Mucosa of stomach (tissue), 1 donor: ENCODE results near the gene C6orf118.

ENCODE experiments used
- H3K27me3 ChIP-seq: one replicate; pipeline ENCODE4 v1.7.0; 2013; ENCODE audit warnings: mild to moderate bottlenecking, low read length; ENCODE audit not compliant: control insufficient read depth, insufficient read depth
- H3K36me3 ChIP-seq: one replicate; pipeline ENCODE4 v1.7.0; 2013; ENCODE audit warnings: low read length; ENCODE audit not compliant: control insufficient read depth, insufficient read depth
- H3K4me1 ChIP-seq: one replicate; pipeline ENCODE4 v1.7.0; 2013; ENCODE audit warnings: mild to moderate bottlenecking, low read length; ENCODE audit not compliant: control insufficient read depth, insufficient read depth
- H3K4me3 ChIP-seq: one replicate; pipeline ENCODE4 v1.7.0; 2013; ENCODE audit warnings: low read length
- H3K9ac ChIP-seq: one replicate; pipeline ENCODE4 v1.7.0; 2013; ENCODE audit warnings: mild to moderate bottlenecking, low read length, moderate library complexity
- H3K9me3 ChIP-seq: one replicate; pipeline ENCODE4 v1.7.0; 2013; ENCODE audit warnings: mild to moderate bottlenecking, low read length, moderate library complexity; ENCODE audit not compliant: control insufficient read depth
- donor health status: Pancreatic carcinoma.

The C6orf118 gene

DNA sequence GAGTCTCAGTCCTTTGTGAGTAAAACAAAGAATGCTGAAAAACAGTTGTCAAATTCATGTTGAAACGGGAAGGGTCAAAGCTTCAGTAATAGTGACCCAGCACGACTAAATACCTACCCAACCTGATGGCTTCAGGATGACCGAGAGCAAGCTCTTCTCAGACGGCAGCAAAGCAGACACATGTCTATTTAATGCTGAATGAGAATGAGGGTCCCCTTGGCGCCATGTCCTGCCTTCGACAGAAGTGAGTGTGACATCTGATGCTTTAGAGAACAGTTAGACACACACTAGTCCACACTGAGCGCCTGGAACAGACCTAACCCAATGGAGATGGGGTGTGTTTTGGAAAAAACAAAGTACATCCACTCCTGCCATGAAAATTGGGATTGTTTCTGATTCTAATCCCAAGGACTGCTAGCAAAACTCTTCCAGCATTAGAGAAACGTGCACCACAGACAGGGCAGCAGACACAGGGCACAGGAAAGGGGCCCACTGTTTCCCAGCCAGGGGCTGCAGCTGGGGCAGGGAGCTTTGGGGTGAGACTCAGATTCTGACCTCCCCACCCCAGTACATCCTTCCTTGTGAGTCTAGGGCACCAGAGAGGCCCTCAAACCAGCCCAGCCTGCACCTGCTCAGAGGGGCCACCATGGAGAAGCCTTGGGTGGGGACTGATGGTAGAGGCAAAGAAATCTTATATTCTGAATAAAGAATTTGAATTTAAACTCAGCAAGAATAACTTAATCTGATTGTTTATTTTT lies 76.5 kb downstream of the C6orf118 start:
- H3K4me3 ChIP-seq: no peak overlapping the region
- no peaks in the 10 kb centered on the region for H3K9me3 ChIP-seq
- H3K4me1 ChIP-seq: no peaks in the 10 kb centered on the region
- no peaks in the 10 kb centered on the region for H3K36me3 ChIP-seq
- H3K27me3 ChIP-seq: no peaks in the 10 kb centered on the region
- H3K9ac ChIP-seq: no peak overlapping the region

DNA sequence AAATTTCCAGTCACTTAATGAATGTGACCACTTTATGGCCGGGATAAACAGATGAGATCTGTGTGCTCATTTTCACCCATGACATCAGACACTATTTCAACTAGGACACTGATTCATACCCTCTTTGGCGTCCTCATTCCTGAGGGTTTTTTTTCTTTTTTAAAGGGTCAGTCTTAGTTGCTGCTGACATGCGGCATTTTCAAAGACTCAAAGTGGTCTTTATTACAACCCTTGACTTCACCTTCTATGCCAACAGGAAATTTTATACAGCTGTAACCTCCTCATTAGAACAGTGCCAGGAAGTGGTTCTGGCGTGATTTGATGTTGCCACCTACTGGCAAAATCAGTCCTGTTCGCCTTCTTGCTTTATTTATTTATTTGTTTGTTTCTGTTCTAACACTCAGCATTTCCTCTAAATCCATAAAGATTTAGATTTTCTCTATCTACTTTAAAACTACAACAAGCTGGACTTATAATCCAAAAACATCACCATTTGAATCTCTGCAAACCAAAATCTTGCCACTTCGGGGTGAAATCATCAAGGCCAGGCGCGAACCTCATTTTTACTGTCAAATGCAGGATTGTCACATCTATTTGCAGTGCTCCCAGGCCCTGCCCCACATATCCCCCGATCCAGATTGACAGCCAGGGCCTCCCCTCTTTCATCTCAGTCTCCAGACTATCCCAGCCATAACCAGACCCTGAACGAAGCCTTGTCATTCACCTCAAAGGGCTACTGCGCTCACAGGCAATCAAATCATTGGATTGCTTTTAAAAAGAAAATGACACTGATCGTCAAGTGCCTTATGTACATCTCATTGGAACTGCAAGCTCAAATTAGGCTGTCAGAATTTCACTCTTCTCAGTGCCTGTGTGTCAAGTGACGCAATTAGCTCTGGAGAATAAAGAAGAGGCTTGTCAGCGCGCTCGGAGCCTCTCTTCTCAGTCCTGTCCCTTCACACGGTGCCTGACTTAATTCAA lies 77.5 kb downstream of the C6orf118 start:
- H3K9ac ChIP-seq: no peak overlapping the region

DNA sequence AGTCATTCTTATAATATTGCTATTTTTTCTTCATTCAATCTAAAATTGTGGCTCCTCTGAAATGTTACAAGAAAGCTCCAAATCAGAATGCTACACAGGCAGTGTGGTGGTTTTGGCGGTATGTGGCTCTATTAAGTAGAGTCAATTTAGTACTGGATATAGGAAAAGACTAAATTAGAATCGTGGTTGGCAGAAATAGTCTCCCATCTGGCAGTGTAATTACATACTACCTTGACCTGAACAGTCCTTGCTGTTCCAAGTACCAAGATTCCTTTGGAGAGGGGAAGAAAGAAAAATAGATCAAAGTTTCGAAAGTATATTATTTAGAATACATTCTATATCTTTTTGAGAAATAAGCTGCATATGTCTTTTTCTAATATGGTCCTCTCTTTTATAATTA lies 78.2 kb downstream of the C6orf118 start:
- no peaks in the 10 kb centered on the region for H3K4me1 ChIP-seq
- no peaks in the 10 kb centered on the region for H3K9me3 ChIP-seq
- no peaks in the 10 kb centered on the region for H3K36me3 ChIP-seq
- no peaks in the 10 kb centered on the region for H3K27me3 ChIP-seq
- no peak overlapping the region for H3K4me3 ChIP-seq
- H3K9ac ChIP-seq: no peak overlapping the region

More for the DNA sequence above, 77.5 kb downstream of the C6orf118 start:
- no peaks in the 10 kb centered on the region for H3K36me3 ChIP-seq
- H3K4me3 ChIP-seq: no peak overlapping the region
- H3K9me3 ChIP-seq: no peaks in the 10 kb centered on the region
- H3K27me3 ChIP-seq: no peaks in the 10 kb centered on the region
- no peaks in the 10 kb centered on the region for H3K4me1 ChIP-seq
